ENCODE results near the gene LBX1. TPM values are rescaled to one million over a fixed set of nuclear protein-coding genes. Genes with fewer than 3 reads are reported as not detected.
"Not testable (repeated sequence)": the region's sequence is repeated elsewhere in the genome, so short reads cannot be mapped to it uniquely, and the experiment has no call there.

LBX1 gene
- total RNA-seq, 1 experiment from 2014 or later = 13.7 TPM

DNA sequence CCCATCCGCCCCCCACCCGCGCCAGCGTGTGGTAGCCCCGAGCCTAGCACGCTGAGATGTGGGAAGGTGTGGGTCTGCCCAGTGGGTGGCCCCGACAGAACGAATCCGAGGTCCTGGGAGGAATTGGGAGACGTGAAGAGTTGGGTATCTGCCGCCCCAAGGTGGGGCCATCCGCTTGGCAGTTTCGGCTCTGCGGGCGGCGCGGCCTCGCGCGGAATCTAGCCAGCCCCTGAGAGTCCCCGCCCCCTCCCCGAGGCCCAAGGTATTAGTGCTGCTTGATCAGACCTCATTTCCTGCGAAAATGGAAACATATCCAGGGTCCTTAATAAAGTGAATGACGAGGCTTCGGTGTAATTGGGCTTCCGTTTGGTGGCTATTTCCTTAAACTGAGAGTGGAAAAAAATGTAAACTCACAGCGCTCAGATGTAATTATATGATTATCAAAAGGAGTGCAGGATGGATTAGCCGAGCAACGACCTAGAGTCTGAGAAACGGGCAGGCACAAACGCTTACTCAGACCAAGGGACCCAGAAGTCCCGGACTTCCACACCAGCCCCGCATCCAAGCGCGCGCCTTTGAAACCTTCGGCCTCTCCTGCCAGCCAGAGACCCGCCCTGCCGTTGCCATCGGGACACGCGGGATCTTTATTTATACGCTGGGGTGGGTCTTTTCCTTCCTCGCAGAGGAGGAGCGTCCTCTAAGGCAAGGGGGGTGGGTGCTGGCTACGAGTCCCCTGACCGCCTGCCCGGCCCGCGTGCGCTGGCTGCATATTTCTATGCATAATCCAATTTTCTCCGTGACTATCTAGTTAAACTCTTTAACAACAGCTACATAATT lies 12.8 kb downstream of the LBX1 start:
- Histone ChIP-seq H3K36me3 (no peaks in the 10 kb centered on the region), H3K4me3 (no peak overlapping the region), H3K4me1 (peaks cover 11% of the 10 kb centered on the region; the same call in 1 of the 2 replicates), H3K9me3 (replicated peaks) (no peaks in the 10 kb centered on the region), H3K27ac (no peak overlapping the region), H3K27me3 (no peaks in the 10 kb centered on the region)
- DNase-seq = no peak

DNA sequence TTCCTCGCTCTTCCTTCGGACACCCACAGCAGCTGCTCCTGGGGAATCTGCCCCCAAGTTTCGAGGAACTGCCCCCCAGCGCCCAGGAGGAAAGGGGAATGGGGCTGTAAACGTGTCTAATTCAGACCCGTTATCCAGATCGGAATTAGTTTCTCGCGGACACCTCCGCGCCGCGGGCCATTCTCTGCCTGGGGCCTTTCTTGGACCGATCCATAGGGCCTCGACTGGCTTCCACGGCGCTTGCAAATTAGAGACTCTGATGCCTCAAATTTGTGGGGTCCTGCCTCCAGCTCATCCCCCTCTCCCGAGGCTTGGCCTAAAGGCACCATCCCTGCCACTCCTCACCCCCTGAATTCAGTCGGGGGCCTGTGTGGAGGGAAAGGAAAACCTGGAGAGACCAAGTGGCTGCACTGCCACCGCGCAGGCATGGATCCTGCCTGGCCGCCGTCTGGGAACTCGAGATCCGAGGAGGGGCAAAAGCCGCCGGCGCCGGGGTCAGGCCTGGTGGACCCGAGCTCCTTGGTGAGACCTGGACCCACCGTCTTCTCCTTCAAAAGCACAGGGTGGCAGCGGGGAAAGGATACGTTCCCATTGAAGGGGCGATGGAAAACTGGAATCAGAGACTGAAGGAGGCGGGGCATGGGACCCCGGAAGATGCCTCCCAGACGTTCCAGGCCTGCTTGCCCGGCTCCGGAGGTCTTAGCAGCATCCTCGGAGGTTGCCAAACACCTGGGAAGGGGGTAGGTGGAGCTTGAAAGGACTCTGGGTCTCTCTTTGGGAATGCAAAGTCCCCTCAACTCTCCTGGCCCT lies 13.7 kb downstream of the LBX1 start:
- Histone ChIP-seq H3K9me3 (replicated peaks) (no peaks in the 10 kb centered on the region), H3K36me3 (no peaks in the 10 kb centered on the region), H3K4me1 (peaks cover 11% of the 10 kb centered on the region; the same call in 1 of the 2 replicates), H3K27me3 (no peaks in the 10 kb centered on the region), H3K27ac (no peak overlapping the region; the same call in 1 of the 2 replicates), H3K4me3 (peak overlapping the region; percentile 59)
- DNase-seq = no peak

DNA sequence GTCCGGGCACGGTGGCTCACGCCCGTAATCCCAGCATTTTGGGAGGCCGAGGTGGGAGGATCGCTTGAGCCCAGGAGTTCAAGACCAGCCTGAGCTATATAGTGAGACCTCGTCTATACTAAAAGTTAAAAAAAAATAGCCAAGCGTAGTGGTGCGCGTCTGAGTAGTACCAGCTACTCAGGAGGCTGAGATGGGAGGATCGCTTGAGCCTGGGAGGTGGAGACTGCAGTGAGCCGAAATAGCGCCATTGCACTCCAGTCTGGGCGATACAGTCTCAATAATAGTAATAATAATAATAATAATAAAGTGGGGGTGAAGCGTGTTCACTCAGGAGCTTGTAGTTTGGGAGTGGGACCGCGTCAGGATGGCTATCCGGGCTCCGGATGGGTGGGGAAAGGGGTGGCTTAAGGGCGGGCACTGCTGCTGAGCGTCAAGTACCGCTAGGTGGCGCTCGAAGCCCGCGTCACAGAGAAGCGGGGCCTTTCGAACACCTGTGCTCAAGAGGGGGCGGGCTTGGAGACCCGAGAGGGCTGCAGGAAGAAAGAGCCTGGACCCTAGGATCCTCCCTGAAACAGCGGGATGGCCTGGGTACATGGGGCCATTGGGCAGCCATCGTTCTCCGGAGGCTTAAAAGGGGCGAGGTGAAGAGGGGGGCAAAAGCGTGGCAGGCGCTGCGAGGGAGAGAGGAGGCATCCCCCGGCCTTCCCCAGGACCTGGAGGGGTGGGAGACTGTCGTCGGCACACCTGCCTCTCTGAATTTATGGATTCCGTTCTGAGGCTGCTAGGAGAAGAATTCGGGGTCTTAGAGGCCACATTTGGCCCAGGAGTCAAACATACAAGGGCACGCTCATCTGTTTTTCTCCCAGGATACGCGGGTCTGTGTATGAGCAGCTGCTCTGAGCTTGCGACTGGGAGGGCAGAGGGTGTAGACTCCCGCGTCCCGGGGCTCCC lies 14.5 kb downstream of the LBX1 start:
- peaks cover 11% of the 10 kb centered on the region; the same call in 1 of the 2 replicates for H3K4me1 ChIP-seq
- no peaks in the 10 kb centered on the region for H3K27me3 ChIP-seq
- H3K36me3 ChIP-seq = no peaks in the 10 kb centered on the region
- H3K9me3 ChIP-seq (replicated peaks) = no peaks in the 10 kb centered on the region
- no peak overlapping the region; the same call in 1 of the 2 replicates for H3K27ac ChIP-seq
- DNase-seq = peak; percentile 89 to 97
- H3K4me3 ChIP-seq = peak overlapping the region; percentile 59

DNA sequence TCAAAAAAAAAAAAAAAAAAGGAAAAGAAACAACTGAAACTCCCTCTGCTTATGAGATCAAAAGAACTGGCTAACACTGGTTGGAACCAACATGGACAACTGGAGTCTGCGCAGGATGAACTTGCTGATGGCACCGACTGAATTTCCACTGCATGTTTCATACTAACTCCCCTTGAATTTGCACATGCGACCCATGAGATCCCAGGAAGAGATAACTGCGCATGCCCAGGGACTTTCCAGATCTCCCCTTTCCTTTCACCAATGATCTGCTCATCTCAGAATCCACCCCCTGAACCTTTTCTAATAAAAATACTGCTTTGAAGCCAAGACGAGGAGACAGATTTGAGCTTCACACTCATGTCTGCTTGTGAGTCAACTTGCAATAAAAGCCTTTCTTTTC lies 20.7 kb downstream of the LBX1 start:
- Histone ChIP-seq H3K27ac (no peak overlapping the region), H3K4me1 (no peaks in the 10 kb centered on the region), H3K4me3 (no peak overlapping the region), H3K9me3 (replicated peaks) (no peaks in the 10 kb centered on the region), H3K36me3 (no peaks in the 10 kb centered on the region), H3K27me3 (no peaks in the 10 kb centered on the region)
- no peak for DNase-seq

DNA sequence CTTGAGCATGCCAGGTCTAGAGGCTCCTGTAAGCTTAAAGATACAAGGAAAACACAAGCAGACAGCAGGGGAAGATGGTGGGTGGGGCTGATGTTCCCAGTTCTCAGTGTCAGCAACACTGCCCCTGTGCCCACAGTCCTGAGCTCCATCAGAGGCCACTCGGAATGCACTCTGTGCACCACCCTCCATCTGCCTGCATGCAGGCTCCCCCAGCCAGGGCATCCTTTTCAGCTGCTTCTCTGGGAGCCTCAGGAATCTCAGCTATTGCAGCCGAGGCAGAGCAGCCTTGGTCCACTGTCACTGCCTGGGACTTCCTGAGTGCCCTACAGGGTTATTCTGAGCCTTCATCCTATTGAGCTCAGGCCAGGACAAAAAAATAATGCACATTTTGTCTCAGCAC lies 22.2 kb downstream of the LBX1 start:
- Histone ChIP-seq H3K4me3 (no peak overlapping the region), H3K9me3 (replicated peaks) (no peaks in the 10 kb centered on the region), H3K27ac (no peak overlapping the region), H3K36me3 (no peaks in the 10 kb centered on the region), H3K27me3 (no peaks in the 10 kb centered on the region), H3K4me1 (no peaks in the 10 kb centered on the region)
- no peak for DNase-seq

DNA sequence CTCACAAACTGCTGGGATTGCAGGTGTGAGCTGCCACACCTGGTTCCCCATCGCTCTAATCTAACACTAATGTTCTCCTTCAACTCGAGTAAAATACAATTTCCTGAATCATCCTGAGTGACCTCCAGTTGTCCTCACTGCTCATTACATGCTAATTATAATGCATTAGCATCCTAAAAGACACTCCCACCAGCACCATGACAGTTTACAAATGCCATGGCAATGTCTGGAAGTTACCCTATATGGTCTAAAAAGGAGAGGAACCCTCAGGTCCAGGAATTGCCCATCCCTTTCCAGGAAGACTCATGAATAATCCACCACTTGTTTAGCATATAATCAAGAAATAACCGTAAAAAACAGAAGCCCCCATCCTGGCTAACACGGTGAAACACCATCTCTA lies 26.6 kb downstream of the LBX1 start:
- not testable (repeated sequence) for H3K27ac ChIP-seq; H3K27me3 ChIP-seq; H3K36me3 ChIP-seq; DNase-seq; H3K9me3 ChIP-seq (replicated peaks); H3K4me1 ChIP-seq; H3K4me3 ChIP-seq

DNA sequence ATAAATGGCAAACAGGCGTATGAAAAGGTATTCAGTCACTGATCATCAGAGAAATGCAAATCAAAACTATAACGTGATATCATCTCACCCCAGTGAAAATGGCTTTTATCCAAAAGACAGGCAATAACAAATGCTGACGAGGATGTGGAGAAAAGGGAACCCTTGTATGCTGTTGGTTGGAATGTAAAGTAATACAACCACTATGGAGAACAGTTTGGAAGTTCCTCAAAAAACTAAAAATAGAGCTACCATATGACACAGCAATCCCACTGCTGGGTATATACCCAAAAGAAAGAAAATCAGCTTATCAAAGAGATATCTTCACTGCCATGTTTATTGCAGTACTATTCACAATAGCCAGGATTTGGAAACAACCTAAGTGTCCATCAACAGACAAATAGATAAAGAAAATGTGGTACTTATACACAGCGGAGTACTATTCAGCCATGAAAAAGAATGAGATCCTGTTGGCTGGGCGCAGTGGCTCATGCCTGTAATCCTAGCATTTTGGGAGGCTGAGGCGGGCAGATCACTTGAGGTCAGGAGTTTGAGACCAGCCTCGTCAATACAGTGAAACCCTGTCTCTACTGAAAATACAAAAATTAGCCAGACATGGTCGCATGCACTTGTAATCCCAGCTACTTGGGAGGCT lies 30.8 kb downstream of the LBX1 start:
- not testable (repeated sequence) for H3K9me3 ChIP-seq (replicated peaks); H3K36me3 ChIP-seq; H3K27me3 ChIP-seq; H3K4me3 ChIP-seq; DNase-seq; H3K4me1 ChIP-seq; H3K27ac ChIP-seq

DNA sequence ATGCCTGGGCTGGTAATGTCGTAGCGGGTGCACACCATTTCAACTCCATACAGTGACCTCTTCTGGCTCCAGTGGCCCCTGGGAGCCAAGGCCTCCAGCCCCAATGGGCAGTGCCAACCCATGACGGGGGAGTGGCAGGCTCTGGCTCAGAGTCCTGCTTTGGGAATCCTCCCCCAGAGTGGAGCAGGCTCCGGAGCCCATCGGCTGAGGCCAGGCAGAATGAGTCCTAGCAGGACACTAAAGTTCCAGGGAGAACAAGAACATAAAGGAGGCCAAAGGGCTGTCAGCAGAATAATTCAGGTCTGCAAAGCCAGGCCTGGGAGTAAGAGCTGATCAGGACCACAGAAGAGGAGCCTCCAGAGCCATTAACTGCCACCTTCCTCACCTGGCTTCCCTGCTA lies 33.3 kb downstream of the LBX1 start:
- Histone ChIP-seq H3K4me3 (no peak overlapping the region), H3K4me1 (no peaks in the 10 kb centered on the region), H3K27ac (no peak overlapping the region), H3K36me3 (no peaks in the 10 kb centered on the region), H3K27me3 (peaks cover 10% of the 10 kb centered on the region), H3K9me3 (replicated peaks) (peaks cover 4% of the 10 kb centered on the region; the same call in 1 of the 2 replicates)
- no peak for DNase-seq

DNA sequence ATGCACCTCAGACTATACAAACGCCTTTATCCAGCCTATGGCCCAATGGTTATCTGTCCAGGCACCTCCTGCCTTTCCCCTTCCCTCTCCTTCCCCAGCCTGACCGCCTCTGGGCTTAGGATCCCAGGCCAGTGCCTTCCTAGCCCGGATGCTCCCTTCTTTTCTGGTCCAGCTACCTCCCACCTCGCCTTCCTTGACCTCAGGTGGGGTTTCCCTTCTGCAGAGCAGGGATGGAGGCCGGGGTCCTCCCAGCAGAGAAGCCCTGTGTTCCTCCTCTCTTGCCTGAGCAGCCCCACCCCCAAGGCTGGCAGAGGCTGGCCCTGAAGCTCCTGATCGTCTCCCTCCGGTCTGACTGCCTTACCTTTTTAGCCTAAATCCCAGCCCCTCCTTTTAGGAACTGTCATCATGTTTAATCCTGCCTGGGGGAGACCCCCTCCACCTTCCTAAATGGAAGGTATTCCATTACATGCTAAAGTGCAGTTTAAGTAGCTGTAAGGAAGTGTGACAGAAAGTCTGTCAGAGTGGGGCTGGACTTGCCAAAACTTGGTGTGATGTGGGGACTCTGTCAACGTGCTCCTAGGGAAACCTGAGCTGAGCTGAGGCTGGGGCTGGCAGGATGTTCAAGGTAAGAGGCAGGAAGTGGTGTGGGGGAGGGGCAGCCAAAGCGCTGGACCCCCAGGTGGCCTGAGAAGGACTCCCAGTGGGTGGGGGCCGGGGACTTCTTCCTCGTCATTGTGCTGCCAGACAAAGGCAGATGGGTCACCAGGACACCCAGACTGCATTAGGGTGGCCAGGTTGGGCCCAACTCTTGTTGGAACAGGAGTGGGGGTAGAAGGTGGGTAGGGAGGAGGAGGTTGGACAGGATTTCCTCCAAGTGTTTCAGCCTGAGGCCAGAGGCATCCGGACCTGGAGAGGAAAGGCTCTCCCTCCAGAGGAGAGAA lies 39.5 kb downstream of the LBX1 start:
- no peaks in the 10 kb centered on the region for H3K9me3 ChIP-seq (replicated peaks)
- no peak overlapping the region for H3K4me3 ChIP-seq
- peaks cover 6% of the 10 kb centered on the region; the same call in 1 of the 2 replicates for H3K27me3 ChIP-seq
- no peak for DNase-seq
- no peaks in the 10 kb centered on the region for H3K4me1 ChIP-seq
- H3K27ac ChIP-seq = no peak overlapping the region
- no peaks in the 10 kb centered on the region for H3K36me3 ChIP-seq

DNA sequence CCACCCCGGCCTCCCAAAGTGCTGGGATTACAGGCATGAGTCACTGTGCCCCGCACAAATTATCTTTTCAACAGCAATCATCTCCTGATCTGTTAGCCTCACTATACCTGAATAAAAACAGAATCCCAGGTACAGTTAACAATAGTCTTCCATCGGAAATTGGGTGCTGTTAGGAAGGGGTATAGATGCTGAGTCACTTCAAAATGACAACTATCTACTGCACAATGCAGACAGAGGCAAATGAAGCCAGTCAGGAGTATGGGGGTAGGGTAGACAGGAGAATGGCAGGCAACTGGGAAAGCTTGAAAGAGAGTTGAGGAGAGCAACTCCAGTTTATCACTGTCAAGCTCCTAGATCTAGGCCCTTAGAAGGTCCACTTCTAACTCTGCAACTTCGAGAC lies 40.3 kb downstream of the LBX1 start:
- no peak for DNase-seq
- Histone ChIP-seq H3K27ac (no peak overlapping the region), H3K36me3 (no peaks in the 10 kb centered on the region), H3K9me3 (replicated peaks) (0 out of 2 replicates have a peak, but pooled peaks cover 4% of the 10 kb centered on the region), H3K27me3 (peaks cover 6% of the 10 kb centered on the region; the same call in 1 of the 2 replicates), H3K4me1 (no peaks in the 10 kb centered on the region), H3K4me3 (no peak overlapping the region)

DNA sequence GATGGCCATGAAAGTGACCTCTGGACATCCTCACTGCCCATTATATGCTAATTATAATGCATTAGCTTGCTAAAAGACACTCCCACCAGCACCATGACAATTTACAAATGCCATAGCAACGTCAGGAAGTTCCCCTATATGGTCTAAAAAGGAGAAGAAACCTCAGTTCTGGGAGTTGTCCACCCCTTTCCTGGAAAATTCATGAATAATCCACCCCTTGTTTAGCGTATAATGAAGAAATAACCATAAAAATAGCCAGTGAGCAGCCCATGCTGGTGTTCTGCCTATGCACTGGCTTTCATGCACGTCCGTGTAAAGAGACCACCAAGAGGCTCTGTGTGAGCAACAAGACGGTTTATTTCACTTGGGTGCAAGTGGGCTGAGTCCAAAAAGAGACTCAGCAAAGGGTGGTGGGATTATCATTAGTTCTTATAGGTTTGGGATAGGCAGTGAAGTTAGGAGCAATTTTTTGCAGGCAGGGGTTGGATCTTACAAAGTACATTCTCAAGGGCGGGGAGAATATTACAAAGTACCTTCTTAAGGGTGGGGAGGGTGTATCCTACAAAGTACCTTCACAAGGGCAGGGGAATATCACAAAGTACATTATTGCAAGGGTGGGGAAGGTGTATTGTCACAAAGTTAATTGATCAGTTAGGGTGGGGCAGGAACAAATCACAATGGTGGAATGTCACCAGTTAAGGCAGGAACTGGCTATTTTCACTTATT lies 45.6 kb downstream of the LBX1 start:
- DNase-seq = no peak
- Histone ChIP-seq H3K36me3 (no peaks in the 10 kb centered on the region), H3K27me3 (peaks cover 7% of the 10 kb centered on the region; the same call in 1 of the 2 replicates), H3K9me3 (replicated peaks) (0 out of 2 replicates have a peak, but pooled peaks cover 4% of the 10 kb centered on the region), H3K27ac (no peak overlapping the region), H3K4me3 (no peak overlapping the region), H3K4me1 (no peaks in the 10 kb centered on the region)

DNA sequence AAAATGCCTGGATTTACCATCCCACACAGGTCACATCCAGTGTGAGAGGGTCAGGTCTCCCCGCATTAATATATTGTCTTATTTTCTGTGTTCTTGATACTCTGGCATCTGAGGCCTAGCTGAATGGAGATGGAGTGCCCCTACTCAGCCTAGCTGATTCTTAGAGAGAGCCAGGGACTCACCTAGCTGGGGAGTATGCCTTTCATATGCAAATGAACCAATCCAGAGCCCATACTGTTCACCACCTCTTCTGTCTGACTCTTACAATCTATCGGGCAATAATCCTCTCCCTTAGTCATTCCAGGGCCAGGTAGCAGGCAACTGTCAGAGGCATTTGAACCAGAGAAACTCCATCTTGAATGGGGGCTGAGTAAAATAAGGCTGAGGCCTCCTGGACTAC lies 46.3 kb downstream of the LBX1 start:
- Histone ChIP-seq H3K9me3 (replicated peaks) (0 out of 2 replicates have a peak, but pooled peaks cover 4% of the 10 kb centered on the region), H3K27me3 (peaks cover 7% of the 10 kb centered on the region; the same call in 1 of the 2 replicates), H3K4me3 (no peak overlapping the region), H3K27ac (no peak overlapping the region), H3K36me3 (no peaks in the 10 kb centered on the region), H3K4me1 (no peaks in the 10 kb centered on the region)
- DNase-seq = no peak
